BE2C (cell line): Measurements from ENCODE around the gene MYO5A.

ENCODE experiments used
- DNase-seq: peaks from one replicate; pipeline ENCODE4 v3.0.0-alpha.2; 2020
- H3K27me3 ChIP-seq: fragments of 250-450 bp; sonication (Bioruptor Pico); 2 replicates; pipeline ENCODE4 v1.5.1; 2020; ENCODE audit warnings: mild to moderate bottlenecking
- H3K36me3 ChIP-seq: fragments of 250-450 bp; sonication (Bioruptor Pico); 2 replicates; pipeline ENCODE4 v1.5.1; 2020; ENCODE audit warnings: mild to moderate bottlenecking
- H3K4me1 ChIP-seq: fragments of 250-450 bp; sonication (Bioruptor Pico); 2 replicates; pipeline ENCODE4 v1.5.1; 2020
- H3K4me3 ChIP-seq: 2 replicates; pipeline ENCODE4 v1.5.1; 2011; ENCODE audit warnings: low read depth, low read length
- H3K9me3 ChIP-seq: fragments of 250-450 bp; sonication (Bioruptor Pico); 2 replicates; pipeline ENCODE4 v1.5.1; 2020
- CTCF ChIP-seq: IDR thresholded peaks from 2 replicates; pipeline ENCODE4 v1.5.1; 2012; ENCODE audit warnings: mild to moderate bottlenecking, low read depth, low read length

MYO5A gene

GRCh38 chr15:52348056-52348745 lies 180.5 kb downstream of the MYO5A start:
- no peak for TF ChIP-seq CTCF
- no peak for DNase-seq
- H3K9me3 ChIP-seq = no peaks in the 10 kb centered on the region
- H3K27me3 ChIP-seq = no peaks in the 10 kb centered on the region
- H3K4me3 ChIP-seq = no peak overlapping the region
- H3K36me3 ChIP-seq = no peaks in the 10 kb centered on the region
- no peaks in the 10 kb centered on the region for H3K4me1 ChIP-seq

- no peaks in the 10 kb centered on the region for H3K9me3 ChIP-seq
- no peaks in the 10 kb centered on the region for H3K36me3 ChIP-seq
- no peaks in the 10 kb centered on the region for H3K4me1 ChIP-seq
- no peaks in the 10 kb centered on the region for H3K27me3 ChIP-seq
- no peak for DNase-seq
- H3K4me3 ChIP-seq = no peak overlapping the region
- TF ChIP-seq CTCF = no peak
These were observed 184.1 kb downstream of the MYO5A start for GRCh38 chr15:52344592-52344991.

- H3K4me1 ChIP-seq = no peaks in the 10 kb centered on the region
- H3K9me3 ChIP-seq = no peaks in the 10 kb centered on the region
- no peak overlapping the region for H3K4me3 ChIP-seq
- no peak for TF ChIP-seq CTCF
- H3K36me3 ChIP-seq = no peaks in the 10 kb centered on the region
- no peaks in the 10 kb centered on the region for H3K27me3 ChIP-seq
- no peak for DNase-seq
These were observed 184.8 kb downstream of the MYO5A start for GRCh38 chr15:52343831-52344230.

- no peaks in the 10 kb centered on the region for H3K27me3 ChIP-seq
- no peaks in the 10 kb centered on the region for H3K4me1 ChIP-seq
- H3K36me3 ChIP-seq = no peaks in the 10 kb centered on the region
- no peak overlapping the region for H3K4me3 ChIP-seq
- DNase-seq = no peak
- H3K9me3 ChIP-seq = no peaks in the 10 kb centered on the region
- no peak for TF ChIP-seq CTCF
These were observed 188.6 kb downstream of the MYO5A start for GRCh38 chr15:52340093-52340492.

- Histone ChIP-seq H3K27me3 (no peaks in the 10 kb centered on the region), H3K4me3 (no peak overlapping the region), H3K4me1 (no peaks in the 10 kb centered on the region), H3K36me3 (no peaks in the 10 kb centered on the region), H3K9me3 (no peaks in the 10 kb centered on the region)
- DNase-seq = no peak
- no peak for TF ChIP-seq CTCF
These were observed 189.8 kb downstream of the MYO5A start for GRCh38 chr15:52338891-52339290.

- Histone ChIP-seq H3K4me1 (no peaks in the 10 kb centered on the region), H3K36me3 (no peaks in the 10 kb centered on the region), H3K4me3 (no peak overlapping the region), H3K27me3 (no peaks in the 10 kb centered on the region), H3K9me3 (no peaks in the 10 kb centered on the region)
- no peak for DNase-seq
- no peak for TF ChIP-seq CTCF
These were observed 190.6 kb downstream of the MYO5A start for GRCh38 chr15:52338058-52338457.
